DMS114 treated with DMSO at 0.1 percent for 48 hours (cell line): ENCODE data around the gene NKAPL.
A peak's percentile ranks its signal among the peaks of the same experiment; 100 is the strongest.

ENCODE experiments used
- DNase-seq: peaks from one replicate; lab custom pipeline; 2025; ENCODE audit not compliant: unreplicated experiment; lab: John Stamatoyannopoulos, UW

NKAPL gene

DNA sequence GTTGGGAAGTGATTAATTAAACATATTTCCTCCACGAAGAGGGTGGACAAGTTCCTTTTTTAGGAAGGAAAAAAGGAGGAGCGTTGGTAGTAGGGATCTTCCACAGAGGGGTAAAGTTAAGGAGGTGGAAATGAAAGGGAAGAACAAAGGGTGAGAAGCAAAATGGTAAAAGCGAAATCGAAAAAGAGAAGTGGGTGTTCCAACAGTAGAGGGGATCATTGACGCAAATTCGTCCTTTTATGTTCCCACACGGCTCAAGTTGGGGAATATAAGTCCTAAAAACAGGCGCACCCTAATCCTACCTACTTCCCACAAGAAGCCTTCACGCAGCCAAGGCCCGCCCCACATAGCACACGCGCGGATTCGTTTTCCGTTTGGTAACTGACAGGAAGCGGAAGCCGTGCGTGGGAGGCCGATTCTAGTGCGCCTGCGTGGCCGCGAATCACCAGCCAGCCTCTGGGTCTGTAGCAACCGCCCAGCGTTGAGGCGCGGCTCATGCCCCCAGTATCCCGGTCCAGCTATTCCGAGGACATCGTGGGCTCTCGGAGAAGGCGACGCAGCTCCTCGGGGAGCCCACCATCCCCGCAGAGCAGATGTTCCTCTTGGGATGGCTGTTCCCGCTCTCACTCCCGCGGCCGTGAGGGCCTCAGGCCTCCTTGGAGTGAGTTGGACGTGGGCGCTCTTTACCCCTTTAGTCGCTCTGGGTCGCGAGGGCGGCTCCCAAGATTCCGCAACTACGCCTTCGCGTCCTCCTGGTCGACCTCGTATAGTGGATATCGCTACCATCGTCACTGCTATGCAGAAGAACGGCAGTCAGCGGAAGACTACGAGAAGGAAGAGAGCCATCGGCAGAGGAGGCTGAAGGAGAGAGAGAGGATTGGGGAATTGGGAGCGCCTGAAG is at the start of gene NKAPL:
NKAPL (plus strand) TSS at position 421 of the 901 bp plus-strand sequence; CDS start at position 496, 75 bp downstream.
- DNase-seq = no peak

DNA sequence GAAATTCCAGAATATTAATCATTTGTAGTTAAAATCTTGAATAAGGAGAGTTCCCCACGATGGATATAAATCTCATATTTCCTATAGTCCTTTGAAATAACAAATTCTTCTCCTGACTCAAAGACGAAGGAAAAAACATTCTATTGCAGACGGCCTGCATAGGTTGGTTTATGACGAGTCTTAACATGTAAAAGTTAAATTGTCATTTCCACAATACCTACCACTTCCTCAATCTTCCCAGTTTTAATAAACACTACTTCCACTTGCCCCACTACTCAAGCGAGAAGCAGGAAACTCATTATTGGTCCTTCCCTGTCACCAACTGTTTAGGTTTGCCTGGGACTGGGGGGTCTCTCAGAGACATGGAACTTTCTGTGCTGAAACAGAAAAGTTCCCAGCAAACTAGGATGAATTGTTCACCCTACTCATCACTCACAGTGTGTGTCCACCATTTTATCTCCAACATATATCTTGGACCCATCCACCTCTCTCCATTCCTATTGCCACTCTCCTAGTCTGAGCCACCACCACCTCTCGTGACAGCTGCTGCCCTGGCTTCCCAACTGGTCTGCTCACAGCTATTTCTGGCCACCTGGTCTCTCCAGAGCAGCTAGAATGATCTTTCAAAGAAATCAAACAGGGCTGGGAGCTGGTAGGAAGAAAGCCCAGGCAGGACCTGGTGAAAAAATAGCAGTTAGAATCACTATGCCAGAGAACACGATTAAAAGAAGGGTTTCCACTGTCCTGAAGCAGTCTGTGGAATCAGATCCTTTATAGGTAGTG is 49.2 kb upstream of the NKAPL start:
- DNase-seq = no peak

DNA sequence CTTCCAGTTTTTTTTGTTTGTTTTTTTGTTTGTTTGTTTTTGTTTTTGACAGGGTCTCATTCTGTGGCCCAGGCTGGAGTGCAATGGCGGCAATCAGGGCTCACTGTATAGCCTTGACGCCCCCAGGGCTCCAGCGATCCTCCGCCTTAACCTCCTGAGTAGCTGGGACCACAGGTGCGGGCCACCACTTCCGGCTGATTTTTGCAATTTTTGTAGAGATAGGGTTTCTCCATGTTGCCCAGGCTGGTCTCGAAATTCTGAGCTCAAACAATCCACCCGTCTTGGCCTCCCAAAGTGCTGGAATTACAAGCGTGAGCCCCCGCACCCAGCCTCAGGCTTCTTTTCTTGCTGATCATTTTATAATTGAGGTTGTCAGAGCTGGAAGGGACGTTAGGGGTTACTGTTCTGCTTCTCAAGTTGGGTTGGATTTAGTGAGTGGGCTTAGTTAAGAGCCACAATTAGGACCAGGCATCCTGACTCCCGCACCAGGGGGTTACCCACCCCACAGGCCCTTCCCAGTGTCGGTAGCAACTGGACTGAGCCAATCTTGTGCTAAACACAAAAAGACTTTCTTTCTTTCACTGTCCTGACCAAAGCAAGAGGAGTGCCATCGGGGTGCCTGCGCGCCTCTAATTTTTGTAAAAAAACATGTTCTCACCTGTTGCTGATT is 47.1 kb upstream of the NKAPL start:
- no peak for DNase-seq

DNA sequence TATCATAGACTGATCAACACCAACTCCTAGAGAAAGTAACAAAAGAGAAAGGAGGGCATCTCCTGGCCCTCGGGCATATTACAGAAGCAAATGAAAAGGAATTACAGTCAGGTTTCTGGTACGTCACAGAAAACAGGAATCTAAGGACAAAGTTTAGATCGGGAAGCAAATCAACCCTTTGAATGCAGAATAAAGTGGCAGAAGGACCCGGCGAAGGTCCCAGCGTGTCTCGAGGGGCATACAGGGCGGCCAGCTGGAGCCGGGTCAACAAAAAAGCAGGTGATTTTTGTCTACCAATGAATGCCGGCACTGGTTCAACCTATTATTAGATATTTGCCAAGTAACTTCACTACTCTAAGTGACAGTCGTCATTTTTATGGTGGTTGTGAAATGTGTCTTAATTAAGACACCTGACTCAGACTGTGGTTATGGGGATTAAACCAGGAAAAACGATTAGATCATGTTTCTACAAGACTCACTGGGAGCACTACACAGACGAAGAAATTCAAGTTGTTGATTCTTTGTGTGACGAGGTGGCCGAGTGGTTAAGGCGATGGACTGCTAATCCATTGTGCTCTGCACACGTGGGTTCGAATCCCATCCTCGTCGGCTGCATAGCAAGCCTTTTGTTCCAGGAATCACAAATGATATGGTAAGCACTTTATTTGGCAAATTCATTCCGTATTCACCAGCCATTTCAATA is 46.4 kb upstream of the NKAPL start:
- DNase-seq = peak; percentile 66

DNA sequence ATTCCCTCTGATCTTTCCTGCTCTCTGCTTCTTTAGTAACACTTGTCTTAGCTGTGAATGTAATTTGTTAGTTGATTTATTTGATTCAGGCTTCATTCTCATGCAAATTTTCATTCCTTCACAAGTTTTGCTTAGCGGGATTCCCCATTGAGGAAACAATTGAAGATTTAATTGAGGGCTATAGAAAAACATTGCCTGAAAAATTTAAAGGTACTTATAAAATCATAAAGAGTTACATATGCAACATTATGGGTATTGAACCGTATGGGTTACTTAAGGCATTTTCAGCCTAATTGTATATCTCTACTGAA is 45.9 kb upstream of the NKAPL start:
- DNase-seq = no peak

DNA sequence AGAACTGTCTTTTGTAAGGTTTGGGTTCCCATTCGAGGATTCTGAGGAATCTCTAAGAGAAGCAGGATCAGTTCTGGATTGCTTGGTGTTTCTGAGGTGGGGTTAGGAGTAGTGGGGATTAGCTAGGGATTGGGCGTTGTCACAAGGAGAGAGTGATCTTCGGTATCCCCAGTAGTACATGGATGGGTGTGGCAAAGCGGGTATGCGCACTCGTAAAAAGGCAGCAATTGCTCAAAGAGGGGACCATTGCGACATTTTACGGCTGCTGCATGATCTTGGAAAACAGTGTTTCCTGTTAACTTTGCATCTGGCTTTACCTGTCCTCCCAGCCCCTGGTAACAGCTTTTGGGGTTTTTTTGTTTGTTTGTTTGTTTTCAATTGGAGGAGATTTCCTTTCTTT is 43.7 kb upstream of the NKAPL start:
- DNase-seq = no peak

DNA sequence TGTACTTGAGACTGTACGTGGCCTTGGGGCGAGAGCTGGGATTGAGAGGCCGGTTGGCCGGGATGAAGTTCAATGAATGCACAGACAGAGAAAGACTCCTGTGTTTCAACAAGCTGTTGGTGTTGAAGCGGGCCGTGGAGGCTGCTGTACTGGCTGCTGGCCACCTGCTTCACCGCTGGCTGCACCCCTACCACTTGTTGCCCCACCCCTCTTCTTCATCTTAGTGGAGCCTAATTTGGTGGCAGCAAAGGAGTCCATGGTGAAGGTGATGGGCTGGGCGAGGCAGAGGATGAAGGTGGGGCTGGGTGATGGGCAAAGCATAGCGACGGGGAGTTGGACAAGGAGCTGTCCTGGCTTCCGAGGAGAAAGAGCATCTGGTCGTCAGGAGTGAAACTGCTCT is 41.2 kb upstream of the NKAPL start:
- DNase-seq = no peak

DNA sequence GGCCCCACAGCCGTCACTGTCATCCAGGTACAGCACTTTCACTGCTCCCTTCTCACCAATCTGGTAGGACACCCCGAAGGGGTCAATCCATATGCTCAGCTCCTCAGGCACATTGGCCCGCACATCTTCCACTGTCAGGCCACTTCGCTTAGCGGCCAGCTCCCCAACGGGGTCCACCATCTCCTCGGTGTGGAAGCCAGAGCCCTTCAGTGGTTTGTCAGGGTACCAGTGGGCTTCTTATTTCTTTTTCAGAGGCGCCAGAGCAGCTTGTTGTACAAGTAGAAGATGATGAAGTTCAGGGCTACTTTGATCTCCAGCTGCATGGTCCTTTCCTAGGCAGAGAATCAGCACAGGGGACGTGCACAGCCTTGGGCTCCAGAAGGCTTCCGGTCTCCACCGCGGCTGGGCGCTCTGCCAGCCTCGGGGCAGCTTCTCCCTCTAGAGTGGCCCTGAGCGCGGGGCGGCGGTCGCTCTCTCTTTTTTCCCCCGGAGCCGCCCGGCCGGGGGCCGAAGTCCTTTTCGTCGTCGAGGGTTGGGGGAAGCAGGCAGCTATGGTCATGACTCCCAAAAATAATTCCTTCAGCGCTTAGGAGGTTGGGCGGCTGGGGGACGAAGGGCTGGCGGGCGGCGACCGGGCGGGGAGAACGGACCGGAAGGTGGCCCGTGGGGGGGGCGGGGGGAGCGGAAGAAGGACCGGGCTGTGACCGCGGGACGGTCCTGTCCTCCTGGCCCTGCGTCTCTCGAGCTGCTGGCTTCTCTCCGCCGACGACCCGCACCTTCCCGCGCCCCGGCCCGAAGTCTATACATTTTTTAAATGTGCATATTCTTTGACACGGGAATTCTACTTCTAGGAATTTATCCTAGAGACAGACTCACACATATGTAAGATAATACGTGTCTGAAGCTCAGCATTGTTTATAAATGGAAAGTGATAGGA is 40.5 kb upstream of the NKAPL start:
- DNase-seq = peak; percentile 36

DNA sequence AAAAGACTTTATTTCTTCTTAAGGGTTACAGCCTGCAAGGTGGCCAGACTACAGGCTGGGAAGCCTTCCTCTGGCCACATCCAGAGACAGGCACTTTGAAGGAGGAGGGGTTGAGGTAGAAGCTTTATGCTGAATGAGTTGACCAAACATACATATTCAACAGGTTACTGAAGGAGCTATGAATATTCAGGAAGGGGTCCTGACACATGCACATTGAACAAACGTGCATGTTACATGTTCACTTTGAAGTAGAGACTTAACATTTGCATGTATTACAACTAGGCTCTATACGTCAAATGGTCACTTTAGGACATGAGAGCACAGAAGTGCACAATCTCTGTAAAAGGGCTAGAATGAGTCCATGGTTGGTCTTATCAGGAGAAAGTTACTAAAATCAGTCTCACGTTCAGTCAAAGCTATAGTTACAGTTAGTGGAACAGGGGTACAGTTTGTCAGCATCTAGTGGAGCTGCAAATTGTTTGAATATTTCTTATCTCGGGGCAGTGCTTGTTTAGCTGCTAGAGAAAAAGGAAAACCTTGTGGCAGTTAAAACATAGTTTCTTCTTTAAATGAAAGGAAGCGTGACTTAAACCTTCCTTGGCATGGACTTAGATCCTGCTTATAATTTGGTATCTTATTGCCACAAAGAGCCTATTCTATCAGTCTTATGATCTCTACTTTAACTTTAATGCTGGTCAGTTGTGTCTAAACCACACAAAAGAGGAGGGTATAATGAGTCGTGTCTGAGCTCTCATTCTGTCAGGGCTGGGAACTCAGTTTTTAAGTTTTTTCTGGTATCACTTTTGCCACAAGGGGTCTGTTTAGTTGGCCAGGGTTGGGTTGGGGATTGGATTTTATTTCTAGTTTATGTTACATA is 38.6 kb upstream of the NKAPL start:
- DNase-seq = no peak

DNA sequence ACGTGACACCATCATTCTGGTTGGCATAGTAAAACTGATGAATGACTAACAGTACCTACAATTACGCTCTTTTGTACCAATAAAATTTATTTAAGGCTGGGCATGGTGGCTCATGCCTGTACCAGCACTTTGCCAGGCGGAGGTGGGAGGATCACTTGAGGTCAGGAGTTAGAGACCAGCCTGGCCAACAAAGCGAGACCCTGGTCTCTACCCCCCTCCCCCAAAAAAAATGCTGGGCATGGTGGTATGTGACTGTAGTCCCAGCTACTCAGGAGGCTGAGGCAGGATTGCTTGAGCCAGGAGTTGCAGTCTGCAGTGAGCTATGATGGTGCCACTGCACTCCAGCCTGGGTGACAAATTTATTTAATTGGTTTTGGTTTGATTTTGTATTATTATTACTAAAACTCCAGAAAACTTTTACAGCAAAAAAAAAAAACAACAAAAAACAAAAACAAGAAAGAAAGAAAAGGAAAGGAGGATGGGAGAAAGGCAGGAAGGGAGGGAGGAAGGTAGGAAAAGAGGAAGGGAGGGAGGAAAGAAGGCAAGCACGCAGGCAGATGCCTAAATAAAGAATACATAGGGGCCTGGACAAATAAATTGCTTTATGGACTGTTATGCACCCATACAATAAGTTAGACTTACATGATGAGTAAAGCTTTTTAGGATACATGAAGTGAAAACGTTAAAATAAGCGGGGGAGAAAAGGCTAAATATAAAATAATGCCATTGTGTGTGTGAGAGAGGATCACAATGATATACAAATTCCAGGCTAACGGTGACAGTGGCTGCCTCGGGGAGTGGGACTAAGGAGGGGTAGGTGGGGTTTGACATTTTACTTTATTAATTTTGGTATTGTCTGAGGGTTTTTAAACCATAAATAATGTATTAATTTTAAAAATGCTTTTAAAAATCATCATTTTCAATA is 34.7 kb upstream of the NKAPL start:
- DNase-seq = no peak

DNA sequence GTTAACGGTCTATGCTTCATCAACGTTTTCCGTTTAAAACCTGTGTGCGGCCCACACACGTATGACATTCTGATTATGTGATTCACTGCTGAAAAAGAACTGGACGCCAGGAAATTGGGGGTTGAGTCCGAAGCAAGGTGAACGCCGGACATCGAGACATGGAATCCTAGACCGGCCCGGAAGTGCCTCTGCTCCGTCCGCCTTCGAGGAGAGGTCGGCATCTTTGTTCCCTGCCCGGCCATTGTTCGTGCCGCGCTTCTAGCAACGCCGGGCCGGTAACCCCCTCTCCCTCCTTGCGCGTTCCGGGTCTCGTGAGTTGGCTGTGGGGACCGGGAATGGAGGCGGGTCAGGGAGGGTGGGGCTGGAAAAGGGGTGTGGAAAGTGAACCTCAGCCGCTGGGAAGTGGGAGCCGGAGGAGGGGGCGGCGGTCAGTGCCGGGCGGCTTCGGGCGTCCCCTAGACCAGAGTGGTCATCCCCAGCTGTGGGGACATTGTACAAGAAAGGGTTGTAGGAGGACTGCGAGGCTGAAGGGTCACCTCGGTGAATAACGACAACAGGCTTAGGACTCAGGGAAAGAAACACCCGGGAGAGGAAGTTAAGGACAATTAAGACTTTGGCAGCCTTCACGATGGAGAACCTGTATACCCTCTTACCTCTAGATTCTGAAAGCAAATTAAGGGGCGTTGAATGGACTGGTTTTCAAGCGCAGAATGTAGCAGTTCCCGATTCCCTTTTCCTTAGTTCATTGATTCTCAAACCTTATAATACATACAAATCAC is 33.9 kb upstream of the NKAPL start, which contains the start of gene ZSCAN9:
ZSCAN9 (plus strand) TSS at position 220 of the 779 bp plus-strand sequence. CDS start 1,810 bp downstream, outside the sequence.
- DNase-seq = peak; percentile 77

DNA sequence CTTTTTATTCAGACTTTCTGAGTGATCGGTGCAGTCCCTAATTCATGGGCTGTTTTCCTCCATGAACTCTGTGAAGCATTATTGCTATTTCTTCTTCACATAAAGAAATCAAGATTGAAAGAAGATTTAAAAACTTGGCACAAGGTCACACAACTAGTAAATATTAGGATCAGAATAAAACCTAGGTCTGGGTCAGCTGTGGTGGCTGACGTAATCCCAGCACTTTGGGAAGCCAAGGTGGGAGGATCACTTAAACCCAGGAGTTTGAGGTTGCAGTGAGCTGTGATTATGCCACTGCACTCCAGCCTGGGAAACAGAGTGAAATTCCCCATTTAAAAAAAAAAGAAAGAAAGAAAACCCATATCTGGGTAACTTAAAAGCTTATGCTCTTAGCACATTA is 32.6 kb upstream of the NKAPL start:
- no peak for DNase-seq

DNA sequence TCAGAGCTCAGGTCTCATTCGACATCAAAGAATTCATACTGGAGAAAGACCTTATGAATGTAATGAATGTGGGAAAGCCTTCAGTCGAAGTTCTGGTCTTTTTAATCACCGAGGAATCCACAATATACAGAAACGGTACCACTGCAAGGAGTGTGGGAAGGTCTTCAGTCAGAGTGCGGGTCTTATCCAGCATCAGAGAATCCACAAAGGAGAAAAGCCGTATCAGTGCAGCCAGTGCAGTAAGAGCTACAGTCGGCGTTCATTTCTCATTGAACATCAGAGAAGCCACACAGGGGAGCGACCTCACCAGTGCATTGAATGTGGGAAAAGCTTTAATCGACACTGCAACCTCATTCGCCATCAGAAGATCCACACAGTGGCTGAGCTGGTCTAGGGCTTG is 26.3 kb upstream of the NKAPL start:
- no peak for DNase-seq

DNA sequence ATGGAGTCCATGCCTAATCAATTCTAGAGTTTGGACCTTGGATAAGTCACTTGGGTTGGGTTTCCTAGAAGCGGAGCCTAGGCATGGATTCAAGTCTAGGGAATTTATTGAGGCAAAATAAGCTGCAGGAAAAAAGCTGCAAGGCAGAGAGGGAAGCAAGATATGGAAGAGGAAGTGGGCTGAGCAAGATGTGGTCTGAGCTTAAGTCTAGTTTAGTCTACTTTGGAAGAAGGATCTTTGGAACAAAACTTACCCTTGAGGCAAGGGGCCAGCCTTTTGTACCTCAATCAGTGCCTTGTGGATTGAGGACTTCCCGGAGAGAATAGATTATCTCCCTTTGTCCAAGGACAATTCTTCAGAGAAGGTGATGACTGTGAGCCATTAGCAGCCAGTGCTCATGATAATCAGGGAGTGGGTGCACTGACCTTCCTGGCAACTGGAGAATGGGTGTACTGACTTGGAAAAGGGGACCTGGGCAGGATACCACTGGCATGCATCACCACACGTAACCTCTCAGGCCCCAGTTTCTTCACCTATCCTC is 23.1 kb upstream of the NKAPL start:
- no peak for DNase-seq

DNA sequence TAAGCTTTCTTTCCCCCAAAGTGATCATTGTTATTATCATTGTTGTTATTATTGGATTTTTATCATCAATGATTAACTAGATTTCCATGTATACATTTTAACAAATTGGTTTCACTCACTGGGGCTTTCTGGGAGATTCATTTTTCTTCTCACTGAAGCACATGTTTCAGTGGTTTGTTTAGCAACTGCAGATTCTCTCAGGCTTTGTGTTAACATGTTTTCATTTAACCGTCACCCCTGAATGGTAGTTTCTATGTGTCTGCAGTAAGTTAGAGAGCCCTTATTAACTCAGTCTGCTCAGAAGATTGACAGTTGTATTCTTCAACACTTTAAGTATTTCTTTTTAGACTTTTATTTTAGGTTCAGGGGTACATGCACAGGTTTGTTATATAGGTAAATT is 19.5 kb upstream of the NKAPL start:
- DNase-seq = no peak

DNA sequence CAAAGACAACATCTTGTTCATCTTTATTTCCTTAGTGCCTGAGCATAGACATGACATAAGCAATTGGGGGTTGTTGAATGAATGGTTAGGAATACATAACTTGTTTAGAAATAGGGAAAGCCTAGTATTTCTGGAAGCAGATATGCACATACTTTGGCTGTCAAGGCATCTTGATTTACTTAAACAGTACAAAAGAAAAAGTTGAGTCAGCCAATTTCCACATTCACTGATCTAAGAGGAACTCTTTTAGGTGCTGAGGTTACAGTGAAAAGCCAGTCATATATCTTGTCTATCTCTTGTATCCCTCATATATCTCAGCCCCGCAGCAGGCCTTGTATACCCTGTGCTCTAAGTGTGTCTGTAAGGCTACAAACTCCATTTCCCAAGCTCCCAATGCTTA is 18.6 kb upstream of the NKAPL start:
- no peak for DNase-seq

DNA sequence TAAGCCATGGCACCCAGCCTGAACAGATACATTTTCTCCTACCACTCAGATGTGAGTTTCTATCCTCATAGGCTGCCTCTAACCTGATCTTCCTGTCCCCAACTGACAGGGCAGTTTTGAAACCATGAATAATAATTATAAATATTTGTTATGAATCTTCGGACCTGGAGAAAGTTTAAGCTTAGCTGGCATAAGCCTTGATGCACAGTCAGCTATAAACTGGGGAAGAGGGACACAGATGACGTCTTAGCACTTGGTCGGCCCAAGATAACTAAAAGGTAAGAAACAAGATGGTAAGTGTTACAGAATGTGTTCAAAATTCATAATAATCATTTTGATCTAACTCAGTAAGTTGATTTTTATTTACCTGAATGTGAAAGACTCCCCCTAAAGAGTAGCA is 15.2 kb upstream of the NKAPL start:
- no peak for DNase-seq
